GM23338 (cell line): ENCODE data around the gene SGK1. TPM values are rescaled to one million over a fixed set of nuclear protein-coding genes. Genes with fewer than 3 reads are reported as not detected.
"Not testable (repeated sequence)": the region's sequence is repeated elsewhere in the genome, so short reads cannot be mapped to it uniquely, and the experiment has no call there.

Source experiments
- ATAC-seq: fragments of 200-7000 bp; cut with Tn5 transposase; 3 replicates; pipeline ENCODE4 v1.9.1; 2020
- DNase-seq: peaks from one replicate; pipeline ENCODE4 v3.0.0-alpha.2; 2015; ENCODE audit warnings: low spot score
- H2AFZ ChIP-seq: fragments of 200-600 bp; sonication (generic); 2 replicates; pipeline ENCODE4 v1.8.0; 2016; ENCODE audit warnings: antibody characterized with exemption, mild to moderate bottlenecking, moderate library complexity
- H3F3A ChIP-seq: fragments of 200-600 bp; sonication (generic); replicated peaks from 2 replicates; pipeline ENCODE4 v1.8.0; 2017; ENCODE audit warnings: antibody characterized with exemption, mixed run types, low read depth
- H3K27ac ChIP-seq: fragments of 200-600 bp; sonication (generic); 2 replicates; pipeline ENCODE4 v1.6.1; 2016; ENCODE audit warnings: low read depth
- H3K27me3 ChIP-seq: fragments of 200-600 bp; sonication (generic); 2 replicates; pipeline ENCODE4 v1.8.0; 2016; ENCODE audit warnings: mild to moderate bottlenecking, mixed run types, moderate library complexity; ENCODE audit not compliant: insufficient read depth
- H3K36me3 ChIP-seq: fragments of 200-600 bp; sonication (generic); 2 replicates; pipeline ENCODE4 v1.8.0; 2016; ENCODE audit warnings: mild to moderate bottlenecking; ENCODE audit not compliant: insufficient read depth
- H3K4me1 ChIP-seq: fragments of 200-600 bp; sonication (generic); 2 replicates; pipeline ENCODE4 v1.8.0; 2016; ENCODE audit warnings: mild to moderate bottlenecking, moderate library complexity; ENCODE audit not compliant: insufficient read depth
- H3K4me2 ChIP-seq: fragments of 200-600 bp; sonication (generic); 2 replicates; pipeline ENCODE4 v1.7.1; 2017; ENCODE audit warnings: mixed run types
- H3K4me3 ChIP-seq: fragments of 200-600 bp; sonication (generic); 2 replicates; pipeline ENCODE4 v1.6.1; 2016; ENCODE audit warnings: mixed run types
- H3K79me2 ChIP-seq: fragments of 200-600 bp; sonication (generic); replicated peaks from 2 replicates; pipeline ENCODE4 v1.8.0; 2017; ENCODE audit warnings: mild to moderate bottlenecking; ENCODE audit not compliant: insufficient read depth
- H3K9me2 ChIP-seq: fragments of 200-600 bp; sonication (generic); 2 replicates; pipeline ENCODE4 v1.8.0; 2017; ENCODE audit not compliant: insufficient read depth
- H4K20me1 ChIP-seq: fragments of 200-600 bp; sonication (generic); replicated peaks from 2 replicates; pipeline ENCODE4 v1.8.0; 2017; ENCODE audit warnings: mild to moderate bottlenecking; ENCODE audit not compliant: insufficient read depth
- H3K27ac Mint-ChIP-seq: 2 replicates; pipeline ENCODE4 v1.8.0; 2020; ENCODE audit warnings: inconsistent platforms, mild to moderate bottlenecking, moderate library complexity, mixed read lengths
- H3K27me3 Mint-ChIP-seq: 3 replicates; pipeline ENCODE4 v1.8.0; 2022; ENCODE audit warnings: low read depth, mild to moderate bottlenecking, moderate library complexity, mixed read lengths, inconsistent platforms; ENCODE audit not compliant: insufficient read depth, poor library complexity
- H3K36me3 Mint-ChIP-seq: 3 replicates; pipeline ENCODE4 v1.8.0; 2021; ENCODE audit warnings: low read depth, mild to moderate bottlenecking, inconsistent platforms, moderate library complexity, mixed read lengths
- H3K4me1 Mint-ChIP-seq: 3 replicates; pipeline ENCODE4 v1.8.0; 2020; ENCODE audit warnings: mild to moderate bottlenecking, inconsistent platforms, mixed read lengths
- H3K4me3 Mint-ChIP-seq: 3 replicates; pipeline ENCODE4 v1.8.0; 2021; ENCODE audit warnings: moderate library complexity, mild to moderate bottlenecking, inconsistent platforms, mixed read lengths
- H3K9me3 Mint-ChIP-seq: 3 replicates; pipeline ENCODE4 v1.8.0; 2020; ENCODE audit warnings: moderate library complexity, mild to moderate bottlenecking, inconsistent platforms, mixed read lengths
- CREB1 ChIP-seq: fragments of 250-450 bp; sonication (Bioruptor Pico); IDR thresholded peaks from 2 replicates; pipeline ENCODE4 v1.5.0; 2020; ENCODE audit warnings: low read depth, mild to moderate bottlenecking, moderate library complexity
- EZH2 ChIP-seq: fragments of 200-600 bp; sonication (generic); IDR thresholded peaks from one replicate; pipeline ENCODE4 v1.8.0; 2017; ENCODE audit warnings: antibody characterized with exemption, mild to moderate bottlenecking, low read depth; ENCODE audit not compliant: unreplicated experiment
- REST ChIP-seq: IDR thresholded peaks from one replicate; pipeline ENCODE4 v1.6.1; 2018; ENCODE audit warnings: antibody characterized with exemption; ENCODE audit not compliant: unreplicated experiment
- ZNF114 ChIP-seq: fragments of 250-450 bp; sonication (Bioruptor Pico); IDR thresholded peaks from 2 replicates; pipeline ENCODE4 v1.5.0; 2020; ENCODE audit warnings: mild to moderate bottlenecking, moderate library complexity
- polyA plus RNA-seq: library from polyadenylated mRNA; unstranded; fragments of >200 nt; fragmentation: Nextera tagmentation; extraction: Ambion mirVana; gene quantifications from 2 replicates; pipeline ENCODE4 v1.2.1, GENCODE V29; 2016
- total RNA-seq: library from RNA; depleted of rRNA; stranded (reverse); fragments of >200 nt; shearing (Covaris generic); gene quantifications from 2 replicates; pipeline ENCODE4 v1.2.3, GENCODE V29; 2014
- TF ChIP-seq, protein P1 (sequence below), 2 experiments: fragments of 200-600 bp in 1 of 2; sonication (generic) in 1 of 2; conservative IDR thresholded peaks; 2 replicates each; pipeline versions ENCODE4 v1.5.1 to v1.6.1; 2016 to 2017; ENCODE audit warnings: antibody characterized with exemption in 2 of 2, low read depth in 2 of 2, mild to moderate bottlenecking in 2 of 2, moderate library complexity in 1 of 2

Gene SGK1
- total and polyA plus RNA-seq, 2 experiments from 2014 or later = 16.3 to 37.2 TPM

- H3K36me3 ChIP-seq, H3K27me3 ChIP-seq, H4K20me1 ChIP-seq, DNase-seq, H3K4me3 Mint-ChIP-seq, H3K27ac ChIP-seq, H3F3A ChIP-seq, H3K9me3 Mint-ChIP-seq, H3K27me3 Mint-ChIP-seq, H3K27ac Mint-ChIP-seq, H3K79me2 ChIP-seq, H3K36me3 Mint-ChIP-seq, H3K9me2 ChIP-seq: not testable (repeated sequence)
- Histone ChIP-seq H3K4me2 (peak overlapping the region; percentile 41; the same call in 1 of the 2 replicates), H3K4me1 (peaks cover 18% of the 10 kb centered on the region), H2AFZ (peak overlapping the region; percentile 39; the same call in 1 of the 2 replicates), H3K4me3 (peak overlapping the region; percentile 1; the same call in 1 of the 2 replicates)
- ATAC-seq = peak; percentile 68
- peaks cover 15% of the 10 kb centered on the region; the same call in 2 of the 3 replicates for H3K4me1 Mint-ChIP-seq
Measured at GRCh38 chr6:134192609-134193008, 125.3 kb downstream of the SGK1 start.

DNA sequence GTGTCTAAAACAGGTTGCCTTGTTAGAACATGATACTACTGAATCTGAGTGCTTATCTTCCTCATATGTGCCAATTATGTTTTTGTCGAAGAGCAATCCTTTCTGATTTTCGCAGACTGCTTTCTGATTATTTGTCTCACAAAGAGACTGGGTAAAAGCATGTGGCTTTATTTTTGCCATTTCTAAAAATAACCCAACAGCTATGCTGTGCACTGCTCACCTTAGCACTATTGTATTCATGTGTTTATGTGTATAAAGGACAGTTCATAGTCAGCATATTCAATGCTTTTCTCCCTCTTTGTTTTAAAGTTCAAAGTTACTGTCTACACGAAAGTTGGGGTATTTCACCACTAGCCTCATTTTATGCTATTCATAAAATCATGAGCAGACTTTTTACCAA, 127.0 kb downstream of the SGK1 start:
- Histone ChIP-seq H3K4me1 (peaks cover 18% of the 10 kb centered on the region), H4K20me1 (no peaks in the 10 kb centered on the region), H3K27ac (no peak overlapping the region), H3K4me2 (no peak overlapping the region), H3K36me3 (no peaks in the 10 kb centered on the region), H3K9me2 (peaks cover 5% of the 10 kb centered on the region; the same call in 1 of the 2 replicates), H3F3A (no peaks in the 10 kb centered on the region), H3K4me3 (no peak overlapping the region), H2AFZ (no peak overlapping the region), H3K79me2 (no peaks in the 10 kb centered on the region), H3K27me3 (no peaks in the 10 kb centered on the region)
- DNase-seq (no peak), ATAC-seq (no peak)
- Mint-ChIP-seq H3K36me3 (no peaks in the 10 kb centered on the region), H3K27me3 (peaks cover 6% of the 10 kb centered on the region), H3K4me1 (peaks cover 15% of the 10 kb centered on the region; the same call in 2 of the 3 replicates), H3K4me3 (no peak overlapping the region), H3K9me3 (no peaks in the 10 kb centered on the region), H3K27ac (no peak overlapping the region)
- TF ChIP-seq CREB1 = no peak

DNA sequence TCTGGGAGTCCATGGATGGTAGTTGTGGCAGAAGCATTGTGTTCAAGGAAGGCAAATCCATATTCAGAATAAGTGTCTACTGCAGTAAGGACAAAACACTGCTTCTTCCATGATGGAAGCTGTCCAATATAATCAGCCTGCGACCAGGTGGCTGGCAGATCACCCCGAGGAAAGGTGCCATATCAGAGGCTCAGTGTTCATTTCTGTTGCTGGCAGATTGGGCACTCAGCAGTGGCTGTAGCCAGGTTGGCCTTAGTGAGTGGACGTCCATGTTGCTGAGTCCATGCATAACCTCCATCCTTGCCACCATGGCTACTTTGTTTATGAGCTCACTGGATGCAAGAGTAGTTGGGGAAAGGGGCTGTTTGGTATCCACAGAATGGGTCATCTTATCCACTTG, 130.2 kb downstream of the SGK1 start:
- Mint-ChIP-seq H3K27me3 (peaks cover 6% of the 10 kb centered on the region), H3K36me3 (no peaks in the 10 kb centered on the region), H3K4me1 (peaks cover 17% of the 10 kb centered on the region), H3K9me3 (no peaks in the 10 kb centered on the region), H3K4me3 (no peak overlapping the region), H3K27ac (no peak overlapping the region)
- Histone ChIP-seq H2AFZ (no peak overlapping the region), H3K27ac (no peak overlapping the region), H3K9me2 (peaks cover 8% of the 10 kb centered on the region; the same call in 1 of the 2 replicates), H3F3A (no peaks in the 10 kb centered on the region), H3K79me2 (no peaks in the 10 kb centered on the region), H3K4me3 (no peak overlapping the region), H3K4me2 (no peak overlapping the region), H3K4me1 (peaks cover 24% of the 10 kb centered on the region), H4K20me1 (no peaks in the 10 kb centered on the region), H3K36me3 (no peaks in the 10 kb centered on the region), H3K27me3 (no peaks in the 10 kb centered on the region)
- TF ChIP-seq EZH2 = no peak
- ATAC-seq (no peak), DNase-seq (no peak)

DNA sequence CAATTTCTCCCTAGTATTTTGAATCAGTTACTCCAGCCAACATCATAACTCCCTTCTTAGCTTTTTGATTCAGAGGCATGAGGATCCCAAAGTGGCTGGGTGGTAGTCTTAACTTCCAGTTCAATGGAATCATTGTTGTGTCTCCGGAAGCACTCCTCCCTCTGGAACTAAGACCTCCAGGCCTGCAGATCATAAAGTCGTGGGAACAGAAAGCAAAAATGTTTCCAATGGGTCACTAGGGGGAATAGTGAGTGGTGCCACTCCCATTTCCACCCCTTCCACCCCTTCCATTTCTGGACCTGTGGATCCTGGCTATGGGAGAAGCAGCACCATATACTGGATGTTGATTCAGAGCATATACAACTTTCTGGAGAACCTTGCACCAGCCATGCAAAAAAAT, 130.8 kb downstream of the SGK1 start:
- H3K4me3 Mint-ChIP-seq = no peak overlapping the region
- no peaks in the 10 kb centered on the region for H3K36me3 Mint-ChIP-seq
- H3K9me3 Mint-ChIP-seq = no peaks in the 10 kb centered on the region
- H3K4me2 ChIP-seq = no peak overlapping the region
- peaks cover 15% of the 10 kb centered on the region for H3K4me1 Mint-ChIP-seq
- H3K79me2 ChIP-seq = no peaks in the 10 kb centered on the region
- H2AFZ ChIP-seq = no peak overlapping the region
- ATAC-seq = no peak
- H3K36me3 ChIP-seq = no peaks in the 10 kb centered on the region
- H3F3A ChIP-seq = no peaks in the 10 kb centered on the region
- H4K20me1 ChIP-seq = no peaks in the 10 kb centered on the region
- H3K27me3 Mint-ChIP-seq = peaks cover 6% of the 10 kb centered on the region
- H3K27ac ChIP-seq = no peak overlapping the region
- H3K4me3 ChIP-seq = no peak overlapping the region
- H3K4me1 ChIP-seq = peaks cover 24% of the 10 kb centered on the region
- H3K9me2 ChIP-seq = peaks cover 8% of the 10 kb centered on the region; the same call in 1 of the 2 replicates
- no peak overlapping the region for H3K27ac Mint-ChIP-seq
- no peaks in the 10 kb centered on the region for H3K27me3 ChIP-seq
- DNase-seq = no peak
- TF ChIP-seq REST (no peak), CREB1 (no peak), ZNF114 (no peak)
- TF ChIP-seq, protein P1, sequence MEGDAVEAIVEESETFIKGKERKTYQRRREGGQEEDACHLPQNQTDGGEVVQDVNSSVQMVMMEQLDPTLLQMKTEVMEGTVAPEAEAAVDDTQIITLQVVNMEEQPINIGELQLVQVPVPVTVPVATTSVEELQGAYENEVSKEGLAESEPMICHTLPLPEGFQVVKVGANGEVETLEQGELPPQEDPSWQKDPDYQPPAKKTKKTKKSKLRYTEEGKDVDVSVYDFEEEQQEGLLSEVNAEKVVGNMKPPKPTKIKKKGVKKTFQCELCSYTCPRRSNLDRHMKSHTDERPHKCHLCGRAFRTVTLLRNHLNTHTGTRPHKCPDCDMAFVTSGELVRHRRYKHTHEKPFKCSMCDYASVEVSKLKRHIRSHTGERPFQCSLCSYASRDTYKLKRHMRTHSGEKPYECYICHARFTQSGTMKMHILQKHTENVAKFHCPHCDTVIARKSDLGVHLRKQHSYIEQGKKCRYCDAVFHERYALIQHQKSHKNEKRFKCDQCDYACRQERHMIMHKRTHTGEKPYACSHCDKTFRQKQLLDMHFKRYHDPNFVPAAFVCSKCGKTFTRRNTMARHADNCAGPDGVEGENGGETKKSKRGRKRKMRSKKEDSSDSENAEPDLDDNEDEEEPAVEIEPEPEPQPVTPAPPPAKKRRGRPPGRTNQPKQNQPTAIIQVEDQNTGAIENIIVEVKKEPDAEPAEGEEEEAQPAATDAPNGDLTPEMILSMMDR (conservative IDR thresholded peaks at IDR 0.05; ENCODE audit: low read depth in 2 of 2) = no peak
